ENCODE measurements around the gene ASB11.

DNA sequence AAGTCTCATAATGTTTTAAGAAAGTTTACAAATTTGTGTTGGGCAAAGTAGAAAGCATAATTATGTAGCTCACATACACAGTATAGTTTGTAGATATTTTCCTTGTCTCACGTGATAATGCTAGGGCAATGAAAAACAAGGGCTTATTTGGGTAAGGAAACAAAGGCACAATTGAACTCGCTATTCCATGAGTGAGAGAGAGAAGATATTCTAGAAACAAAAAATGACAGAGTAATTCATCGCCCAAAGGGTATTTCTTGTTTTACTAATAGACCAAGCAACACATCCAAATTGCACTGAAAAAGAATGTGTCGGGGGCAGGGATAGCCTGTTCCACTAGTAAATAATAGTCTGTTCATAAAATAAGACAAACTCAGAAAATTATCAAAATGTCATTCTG, 3.6 kb upstream of the ASB11 start:
- TF ChIP-seq POLR2A (IDR thresholded peaks at IDR 0.05; ENCODE audit: low read length) (no peak), GATA1 (IDR thresholded peaks at IDR 0.05; ENCODE audit: low read depth, low read length) (no peak)

Data from erythroblast (primary cell).